ENCODE results near the gene SERPINB13. TPM values are rescaled to one million over a fixed set of nuclear protein-coding genes. Genes with fewer than 3 reads are reported as not detected.
"Not testable (repeated sequence)": the region's sequence is repeated elsewhere in the genome, so short reads cannot be mapped to it uniquely, and the experiment has no call there.

Gene SERPINB13
- total and polyA plus RNA-seq, 10 donors: 0.16 TPM; not detected in 9

DNA sequence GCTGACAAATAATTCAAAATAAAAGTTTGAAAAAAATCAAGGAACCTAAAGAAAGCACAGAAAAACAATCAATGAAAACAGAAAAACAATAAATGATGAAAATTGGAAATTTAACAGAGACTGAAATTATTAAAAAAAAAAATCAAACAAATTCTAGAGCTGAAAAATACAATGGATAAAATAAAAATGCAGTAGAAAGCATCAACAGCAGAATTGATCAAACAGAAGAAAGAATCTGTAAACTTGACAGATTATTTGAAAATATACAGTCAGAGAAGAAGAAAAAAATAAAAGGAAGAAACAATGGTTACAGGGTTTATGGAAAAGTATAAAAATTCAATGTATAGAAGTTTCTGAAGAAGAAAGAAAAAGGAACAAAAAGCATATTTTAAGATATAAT lies 40.7 kb downstream of the SERPINB13 start:
- no peak overlapping the region for H3K27ac ChIP-seq
- no peak for DNase-seq
- H3K4me3 ChIP-seq: no peak overlapping the region
- intact Hi-C loops (cut with DNase I; ENCODE audit: low total_unique reads): no loop called here
- H3K27me3 ChIP-seq (replicated peaks in 1 of 7): no peaks in the 10 kb centered on the region
- H3K36me3 ChIP-seq: no peaks in the 10 kb centered on the region
- peaks cover 0 to 91% (median 62%) of the 10 kb centered on the region in 8 donors for H3K9me3 ChIP-seq
- TF ChIP-seq POLR2AphosphoS5 (IDR thresholded peaks at IDR 0.05) (no peak), POLR2A (IDR thresholded peaks at IDR 0.05) (no peak)
- TF ChIP-seq, protein P1, sequence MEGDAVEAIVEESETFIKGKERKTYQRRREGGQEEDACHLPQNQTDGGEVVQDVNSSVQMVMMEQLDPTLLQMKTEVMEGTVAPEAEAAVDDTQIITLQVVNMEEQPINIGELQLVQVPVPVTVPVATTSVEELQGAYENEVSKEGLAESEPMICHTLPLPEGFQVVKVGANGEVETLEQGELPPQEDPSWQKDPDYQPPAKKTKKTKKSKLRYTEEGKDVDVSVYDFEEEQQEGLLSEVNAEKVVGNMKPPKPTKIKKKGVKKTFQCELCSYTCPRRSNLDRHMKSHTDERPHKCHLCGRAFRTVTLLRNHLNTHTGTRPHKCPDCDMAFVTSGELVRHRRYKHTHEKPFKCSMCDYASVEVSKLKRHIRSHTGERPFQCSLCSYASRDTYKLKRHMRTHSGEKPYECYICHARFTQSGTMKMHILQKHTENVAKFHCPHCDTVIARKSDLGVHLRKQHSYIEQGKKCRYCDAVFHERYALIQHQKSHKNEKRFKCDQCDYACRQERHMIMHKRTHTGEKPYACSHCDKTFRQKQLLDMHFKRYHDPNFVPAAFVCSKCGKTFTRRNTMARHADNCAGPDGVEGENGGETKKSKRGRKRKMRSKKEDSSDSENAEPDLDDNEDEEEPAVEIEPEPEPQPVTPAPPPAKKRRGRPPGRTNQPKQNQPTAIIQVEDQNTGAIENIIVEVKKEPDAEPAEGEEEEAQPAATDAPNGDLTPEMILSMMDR (IDR thresholded peaks at IDR 0.05 in 8 of 11, conservative IDR thresholded peaks at IDR 0.05 in 3 of 11): no peak
- H3K4me1 ChIP-seq: no peaks in the 10 kb centered on the region

DNA sequence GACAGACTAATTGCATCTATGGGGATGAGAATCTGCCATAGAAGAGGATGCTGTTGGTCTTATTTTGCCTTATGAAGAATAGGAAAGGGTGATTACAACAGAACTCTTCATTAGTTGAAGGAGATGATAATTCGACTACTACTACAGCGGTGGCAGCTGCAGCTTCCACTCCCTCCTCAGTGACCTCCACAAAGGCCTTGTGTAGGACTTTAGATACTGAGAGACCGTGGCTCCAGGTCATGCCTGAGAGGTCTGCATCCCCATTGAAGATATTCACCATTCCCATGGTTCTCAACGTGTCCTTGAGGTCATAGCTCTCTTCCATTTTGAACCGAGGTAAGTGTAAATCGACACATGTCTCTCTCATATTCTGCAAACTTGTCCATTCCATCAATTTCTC lies 50.6 kb downstream of the SERPINB13 start:
- no peak for DNase-seq
- H3K27me3 ChIP-seq (replicated peaks in 1 of 7): no peaks in the 10 kb centered on the region

DNA sequence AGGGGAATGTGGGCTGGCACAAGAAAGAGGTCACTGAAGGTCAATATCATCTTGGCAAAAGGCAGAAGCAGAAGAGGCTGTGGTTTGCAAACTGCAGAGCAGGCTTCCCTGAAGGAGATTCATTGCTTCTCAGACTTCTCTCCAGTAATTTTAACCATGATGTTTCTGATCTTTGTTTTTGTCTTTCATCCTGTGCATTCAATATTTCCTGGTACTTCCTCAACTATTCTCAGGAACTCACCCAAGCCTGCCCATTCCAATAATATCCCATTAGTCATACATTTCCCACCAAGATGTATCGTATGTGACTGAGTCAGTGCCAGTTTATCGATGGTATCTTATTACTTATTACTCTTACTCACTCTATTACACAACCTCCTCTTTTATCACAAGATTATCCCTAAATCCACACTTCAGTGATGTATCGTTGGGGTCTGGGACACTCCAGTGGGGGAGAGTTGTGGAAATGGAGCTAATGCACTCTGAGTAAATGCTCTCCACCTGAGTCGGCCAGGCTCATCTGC lies 54.1 kb downstream of the SERPINB13 start:
- H3K27me3 ChIP-seq (replicated peaks in 1 of 7); H3K9me3 ChIP-seq; H3K27ac ChIP-seq; H3K4me3 ChIP-seq; H3K36me3 ChIP-seq; DNase-seq; intact Hi-C loops (cut with DNase I; ENCODE audit: low total_unique reads); H3K4me1 ChIP-seq: not testable (repeated sequence)
- 88 to 96% (median 93%) methylated on average over 4 of the region's 4 CpGs for WGBS, 5 donors

More for the DNA sequence above, 50.6 kb downstream of the SERPINB13 start:
- WGBS, 5 donors: 77 to 88% (median 86%) methylated on average over 6 of the region's 6 CpGs
- Histone ChIP-seq H3K4me1 (no peaks in the 10 kb centered on the region), H3K36me3 (no peaks in the 10 kb centered on the region), H3K4me3 (no peak overlapping the region), H3K27ac (no peak overlapping the region), H3K9me3 (peaks cover 0 to 12% (median 0%) of the 10 kb centered on the region in 8 donors)
- intact Hi-C loops (cut with DNase I; ENCODE audit: low total_unique reads): no loop called here
- TF ChIP-seq POLR2AphosphoS5 (IDR thresholded peaks at IDR 0.05) (no peak), POLR2A (IDR thresholded peaks at IDR 0.05) (no peak)
- TF ChIP-seq, protein P1 (IDR thresholded peaks at IDR 0.05 in 8 of 11, conservative IDR thresholded peaks at IDR 0.05 in 3 of 11): no peak

DNA sequence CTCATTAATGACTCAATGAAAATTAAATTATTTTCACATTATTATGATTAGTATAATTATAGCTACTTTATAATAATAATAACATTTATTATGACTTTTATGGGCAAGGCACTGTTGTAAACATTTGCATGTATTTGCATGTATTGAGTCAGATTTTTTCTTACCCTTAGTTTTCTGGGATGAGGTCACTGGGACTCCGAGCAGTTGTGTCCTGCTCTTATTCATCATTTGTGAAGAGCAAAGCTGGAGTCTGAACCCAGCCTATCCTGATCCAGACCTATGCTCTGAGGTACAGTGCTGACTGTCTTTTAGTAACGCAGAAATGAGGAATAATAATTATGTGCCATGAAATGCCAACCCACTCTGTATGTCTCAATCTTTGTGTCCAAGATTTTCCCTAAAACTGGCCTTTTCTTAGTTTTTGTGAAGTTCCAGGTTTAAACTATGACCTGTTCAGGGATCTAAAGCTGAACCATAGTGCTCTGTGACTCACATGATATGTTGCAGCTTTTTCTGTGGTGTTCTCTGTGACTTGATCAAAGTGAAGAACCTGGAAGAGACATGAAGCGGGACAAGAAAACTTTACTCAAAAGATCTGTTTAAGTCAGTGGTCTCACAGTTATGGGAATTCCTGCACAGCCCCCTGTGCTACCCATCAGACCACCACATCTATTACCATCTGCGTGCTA lies 55.7 kb downstream of the SERPINB13 start:
- H3K9me3 ChIP-seq; H3K36me3 ChIP-seq; H3K27me3 ChIP-seq (replicated peaks in 1 of 7); DNase-seq; H3K4me1 ChIP-seq; H3K27ac ChIP-seq; H3K4me3 ChIP-seq; intact Hi-C loops (cut with DNase I; ENCODE audit: low total_unique reads): not testable (repeated sequence)
- 86 to 95% (median 93%) methylated on average over 4 of the region's 4 CpGs for WGBS, 5 donors

DNA sequence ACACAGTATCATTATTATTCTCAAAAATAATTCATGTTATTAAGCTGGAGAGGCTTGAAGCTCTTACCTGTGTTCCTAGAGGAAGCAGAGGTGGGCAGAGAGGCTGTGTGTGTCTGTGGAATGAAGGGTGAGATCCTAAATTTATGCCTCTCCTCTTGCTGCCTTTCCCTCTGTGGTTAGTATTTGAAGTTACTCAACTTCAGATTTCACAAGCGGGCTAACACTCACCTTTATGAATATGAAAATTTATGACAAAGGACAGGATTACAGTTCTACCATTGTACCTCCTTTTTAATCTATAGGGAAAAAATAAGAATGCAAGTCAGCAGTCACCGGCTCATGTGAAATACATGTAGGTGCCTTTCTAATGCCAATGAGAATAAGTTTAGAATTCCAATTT lies 57.0 kb downstream of the SERPINB13 start, which contains the start of gene SERPINB4:
Gene SERPINB4 (minus strand): TSS at position 115 of the 400 bp plus-strand sequence. CDS start 679 bp downstream, outside the sequence.
- H3K36me3 ChIP-seq; DNase-seq; H3K4me3 ChIP-seq; H3K4me1 ChIP-seq; H3K27me3 ChIP-seq (replicated peaks in 1 of 7); intact Hi-C loops (cut with DNase I; ENCODE audit: low total_unique reads); H3K27ac ChIP-seq; H3K9me3 ChIP-seq: not testable (repeated sequence)
- 63 to 94% (median 75%) methylated on average over 1 to 2 of the region's 2 CpGs for whole genome bisulfite sequencing, 5 donors

DNA sequence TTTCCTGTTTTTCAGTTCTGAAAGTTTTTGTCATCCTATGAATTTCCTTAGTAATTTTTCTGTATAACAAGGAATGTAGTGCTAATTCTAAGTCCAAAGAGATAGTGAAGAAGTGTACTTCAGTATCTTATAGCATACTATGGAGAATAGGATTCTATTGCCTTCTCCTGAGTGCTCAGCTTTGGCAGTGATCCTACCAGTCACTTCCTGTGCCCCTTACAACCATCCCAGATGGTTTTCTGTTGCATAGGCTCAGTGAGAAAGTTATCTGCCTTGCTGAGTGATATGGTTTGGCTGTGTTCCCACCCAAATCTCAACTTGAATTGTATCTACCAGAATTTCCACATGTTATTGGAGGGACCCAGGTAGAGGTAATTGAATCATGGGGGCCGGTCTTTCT lies 57.6 kb downstream of the SERPINB13 start:
- H3K27me3 ChIP-seq (replicated peaks in 1 of 7); H3K9me3 ChIP-seq; H3K27ac ChIP-seq; H3K4me1 ChIP-seq; DNase-seq; H3K36me3 ChIP-seq; intact Hi-C loops (cut with DNase I; ENCODE audit: low total_unique reads); H3K4me3 ChIP-seq: not testable (repeated sequence)
- WGBS, 5 donors: 41 to 100% (median 95%) methylated on average over 1 of the region's 1 CpG

All from spleen (tissue), 11 donors.